Limb (tissue), 2 donors: ENCODE data around the gene FAM180A.

ENCODE experiments used
- DNase-seq, 2 donors: peaks; one replicate each; pipeline ENCODE4 v3.0.0-alpha.2; 2016; ENCODE audit errors: extremely low spot score in 2 of 2

FAM180A gene

GRCh38 chr7:135771961-135772638, 23.5 kb upstream of the FAM180A start:
- no peak for DNase-seq

GRCh38 chr7:135771051-135771450, 22.4 kb upstream of the FAM180A start:
- DNase-seq = no peak

- no peak for DNase-seq
These were observed 21.6 kb upstream of the FAM180A start for GRCh38 chr7:135770139-135770710.

GRCh38 chr7:135769005-135769802, 20.6 kb upstream of the FAM180A start:
- peak in 1 of 2 donors; percentile 32 for DNase-seq

- DNase-seq = no peak
These were observed 19.9 kb upstream of the FAM180A start for GRCh38 chr7:135768467-135768866.

- DNase-seq = no peak
These were observed 19.5 kb upstream of the FAM180A start for GRCh38 chr7:135768064-135768463.

GRCh38 chr7:135763261-135763660, 14.6 kb upstream of the FAM180A start:
- no peak for DNase-seq

GRCh38 chr7:135761751-135762488, 13.3 kb upstream of the FAM180A start:
- DNase-seq = no peak

- DNase-seq = no peak
These were observed 10.9 kb upstream of the FAM180A start for GRCh38 chr7:135759532-135759931.

GRCh38 chr7:135758531-135758932, 9.9 kb upstream of the FAM180A start:
- DNase-seq = no peak

- DNase-seq = peak in 1 of 2 donors; percentile 37
These were observed 9.3 kb upstream of the FAM180A start for GRCh38 chr7:135757719-135758411.

- DNase-seq = no peak
These were observed 7.6 kb upstream of the FAM180A start for GRCh38 chr7:135756191-135756590.

GRCh38 chr7:135755351-135755753, 6.7 kb upstream of the FAM180A start:
- DNase-seq = no peak

- DNase-seq = no peak
These were observed 5.2 kb upstream of the FAM180A start for GRCh38 chr7:135753616-135754413.

GRCh38 chr7:135747366-135747765, 1.2 kb downstream of the FAM180A start:
- no peak for DNase-seq

GRCh38 chr7:135745703-135746312, 2.8 kb downstream of the FAM180A start:
- no peak for DNase-seq

- DNase-seq = no peak
These were observed 3.5 kb downstream of the FAM180A start for GRCh38 chr7:135744938-135745702.

- DNase-seq = peak; percentile 59 to 66
These were observed 4.5 kb downstream of the FAM180A start for GRCh38 chr7:135743907-135744731.
